Gastroesophageal sphincter (tissue), 4 donors: ENCODE measurements around the gene PTPRG. TPM values are rescaled to one million over a fixed set of nuclear protein-coding genes. Genes with fewer than 3 reads are reported as not detected.
A peak's percentile ranks its signal among the peaks of the same experiment; 100 is the strongest.
"Not testable (repeated sequence)": the region's sequence is repeated elsewhere in the genome, so short reads cannot be mapped to it uniquely, and the experiment has no call there.

Source experiments
- ATAC-seq: fragments of 150-250 bp; one replicate; pipeline ENCODE4 v1.9.1; 2016; ENCODE audit warnings: mild to moderate bottlenecking, moderate library complexity
- H3K27ac ChIP-seq, 4 donors: fragments of 200-600 bp; sonication (generic) in 3 of 4; 1 replicate in 3 of 4; 2 replicates in 1 of 4; pipeline ENCODE4 v1.5.1; 2016 to 2019
- H3K27me3 ChIP-seq: fragments of 200-600 bp; sonication (generic); one replicate; pipeline ENCODE4 v1.5.1; 2019
- H3K36me3 ChIP-seq, 2 donors: fragments of 200-600 bp; sonication (generic); one replicate each; pipeline ENCODE4 v1.5.1; 2019; ENCODE audit warnings: control low read depth in 1 of 2
- H3K4me1 ChIP-seq, 3 donors: fragments of 200-600 bp; sonication (generic); 1 replicate in 2 of 3; 2 replicates in 1 of 3; pipeline ENCODE4 v1.5.1; 2016 to 2019; ENCODE audit warnings: control low read depth in 2 of 3
- H3K4me3 ChIP-seq, 2 donors: fragments of 200-600 bp; sonication (generic); one replicate each; pipeline ENCODE4 v1.5.1; 2019; ENCODE audit warnings: mild to moderate bottlenecking in 1 of 2, moderate library complexity in 1 of 2
- H3K9me3 ChIP-seq, 3 donors: fragments of 200-600 bp; sonication (generic); one replicate each; pipeline ENCODE4 v1.5.1; 2017 to 2019; ENCODE audit warnings: control low read depth in 2 of 3
- EP300 ChIP-seq: sonication (generic); formaldehyde crosslinking; IDR thresholded peaks from one replicate; pipeline ENCODE4 v1.6.1; 2017; ENCODE audit warnings: antibody characterized with exemption, mild to moderate bottlenecking
- POLR2A ChIP-seq, 2 donors: fragments of 450-650 bp; IDR thresholded peaks; one replicate each; pipeline ENCODE4 v1.6.1; 2017; ENCODE audit warnings: antibody characterized with exemption in 2 of 2, mild to moderate bottlenecking in 2 of 2, moderate library complexity in 1 of 2
- POLR2AphosphoS5 ChIP-seq: sonication (generic); formaldehyde crosslinking; IDR thresholded peaks from one replicate; pipeline ENCODE4 v1.6.1; 2017; ENCODE audit warnings: antibody characterized with exemption
- WGBS, 2 donors: methylation state at CpG; one replicate each; pipeline ENCODE4 v1.1.5; 2018; ENCODE audit warnings: low coverage in 1 of 2; 5-methylcytosine and 5-hydroxymethylcytosine counted together
- total RNA-seq, 4 donors: library from RNA; depleted of rRNA; stranded (reverse); fragments of >200 nt; gene quantifications; one replicate each; pipeline ENCODE4 v1.1.0, GENCODE V29; 2016
- TF ChIP-seq, protein P1 (sequence below), 4 experiments: fragments of 200-600 bp in 2 of 4; fragments of 450-650 bp in 2 of 4; sonication (generic) in 1 of 4; IDR thresholded peaks; one replicate each; pipeline ENCODE4 v1.5.1; 2017 to 2019; ENCODE audit warnings: antibody characterized with exemption in 4 of 4, mild to moderate bottlenecking in 2 of 4, moderate library complexity in 2 of 4

Gene PTPRG
- total RNA-seq, 4 donors from 2014 or later: 48.7 to 81.9 (median 52.8) TPM

DNA sequence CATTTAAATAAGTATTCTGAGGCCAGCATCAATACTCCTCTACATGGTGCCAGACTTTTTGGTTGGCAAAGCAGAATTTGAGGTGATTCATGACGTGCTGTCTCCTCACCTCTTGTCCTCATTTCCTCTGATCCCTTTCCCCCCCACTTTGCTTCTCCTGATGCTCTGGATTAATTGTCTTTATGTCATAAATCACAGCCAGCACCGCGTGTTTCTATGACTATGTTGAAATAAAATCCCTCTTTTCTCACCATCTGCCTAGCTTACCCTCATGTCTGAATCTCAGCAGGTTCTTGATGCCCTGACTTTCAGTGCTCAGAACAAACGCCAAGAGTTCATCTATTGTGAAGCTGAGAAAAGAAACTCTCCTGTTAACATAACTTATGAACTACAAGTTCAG lies 19.7 kb upstream of the PTPRG start:
- WGBS, 2 donors: 30 to 39% methylated on average over 4 of the region's 4 CpGs
- no peaks in the 10 kb centered on the region for H3K36me3 ChIP-seq
- H3K27ac ChIP-seq: no peak overlapping the region
- no peaks in the 10 kb centered on the region for H3K27me3 ChIP-seq
- H3K4me3 ChIP-seq: no peak overlapping the region
- ATAC-seq: no peak
- peaks cover 0 to 7% (median 0%) of the 10 kb centered on the region in 3 donors for H3K4me1 ChIP-seq
- H3K9me3 ChIP-seq: no peaks in the 10 kb centered on the region
- TF ChIP-seq, protein P1, sequence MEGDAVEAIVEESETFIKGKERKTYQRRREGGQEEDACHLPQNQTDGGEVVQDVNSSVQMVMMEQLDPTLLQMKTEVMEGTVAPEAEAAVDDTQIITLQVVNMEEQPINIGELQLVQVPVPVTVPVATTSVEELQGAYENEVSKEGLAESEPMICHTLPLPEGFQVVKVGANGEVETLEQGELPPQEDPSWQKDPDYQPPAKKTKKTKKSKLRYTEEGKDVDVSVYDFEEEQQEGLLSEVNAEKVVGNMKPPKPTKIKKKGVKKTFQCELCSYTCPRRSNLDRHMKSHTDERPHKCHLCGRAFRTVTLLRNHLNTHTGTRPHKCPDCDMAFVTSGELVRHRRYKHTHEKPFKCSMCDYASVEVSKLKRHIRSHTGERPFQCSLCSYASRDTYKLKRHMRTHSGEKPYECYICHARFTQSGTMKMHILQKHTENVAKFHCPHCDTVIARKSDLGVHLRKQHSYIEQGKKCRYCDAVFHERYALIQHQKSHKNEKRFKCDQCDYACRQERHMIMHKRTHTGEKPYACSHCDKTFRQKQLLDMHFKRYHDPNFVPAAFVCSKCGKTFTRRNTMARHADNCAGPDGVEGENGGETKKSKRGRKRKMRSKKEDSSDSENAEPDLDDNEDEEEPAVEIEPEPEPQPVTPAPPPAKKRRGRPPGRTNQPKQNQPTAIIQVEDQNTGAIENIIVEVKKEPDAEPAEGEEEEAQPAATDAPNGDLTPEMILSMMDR (IDR thresholded peaks at IDR 0.05): no peak
- TF ChIP-seq POLR2AphosphoS5 (no peak), EP300 (no peak)

DNA sequence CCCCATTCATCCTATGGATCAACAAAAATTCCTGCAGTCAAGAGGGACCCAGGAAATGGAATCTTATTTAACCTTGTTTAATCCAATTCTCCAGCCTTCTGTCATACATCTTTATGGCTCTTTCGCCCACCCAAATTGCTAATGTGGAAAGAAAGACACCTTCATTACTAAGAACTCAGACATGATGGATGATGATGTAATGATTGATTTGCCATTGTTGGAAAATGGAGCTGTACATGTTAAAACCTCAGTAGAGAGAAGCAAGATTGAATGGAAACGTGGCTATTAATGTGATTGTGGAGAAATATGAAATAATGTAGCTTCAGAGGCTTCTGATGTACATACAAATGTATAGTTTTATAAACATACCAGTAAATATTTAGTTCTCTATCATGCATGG lies 15.7 kb upstream of the PTPRG start:
- 72 to 100% methylated on average over 1 to 2 of the region's 2 CpGs for WGBS, 2 donors
- H3K4me1 ChIP-seq: peaks cover 0 to 7% (median 0%) of the 10 kb centered on the region in 3 donors
- H3K27ac ChIP-seq: no peak overlapping the region
- ATAC-seq: no peak
- H3K36me3 ChIP-seq: no peaks in the 10 kb centered on the region
- TF ChIP-seq, protein P1 (IDR thresholded peaks at IDR 0.05): no peak
- TF ChIP-seq POLR2AphosphoS5 (no peak), POLR2A (IDR thresholded peaks at IDR 0.05) (no peak), EP300 (no peak)
- H3K9me3 ChIP-seq: no peaks in the 10 kb centered on the region
- H3K4me3 ChIP-seq: no peak overlapping the region
- no peaks in the 10 kb centered on the region for H3K27me3 ChIP-seq

DNA sequence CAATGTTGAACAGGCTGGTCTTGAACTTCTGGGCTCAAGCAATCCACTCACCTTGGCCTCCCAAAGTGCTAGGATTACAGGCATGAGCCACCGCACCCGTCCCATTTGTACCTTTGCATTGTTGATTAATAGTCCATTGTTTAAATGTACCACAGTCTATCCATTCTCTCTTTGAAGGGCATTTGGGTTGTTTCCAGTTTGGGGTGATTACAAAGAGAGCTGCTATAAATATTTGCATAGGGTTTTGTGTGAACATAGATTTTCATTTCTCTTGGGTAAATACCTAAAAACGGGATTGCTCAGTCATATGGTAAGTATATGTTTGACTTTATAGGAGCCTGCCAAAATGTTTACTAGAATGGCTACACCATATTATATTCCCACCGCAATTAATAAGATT lies 13.7 kb upstream of the PTPRG start:
- no peak overlapping the region for H3K4me3 ChIP-seq
- no peaks in the 10 kb centered on the region for H3K36me3 ChIP-seq
- H3K27ac ChIP-seq: no peak overlapping the region
- WGBS, 2 donors: 52 to 69% methylated on average over 3 to 4 of the region's 4 CpGs
- no peaks in the 10 kb centered on the region for H3K9me3 ChIP-seq
- no peak for TF ChIP-seq EP300
- TF ChIP-seq POLR2AphosphoS5: no peak
- H3K27me3 ChIP-seq: no peaks in the 10 kb centered on the region
- no peak for ATAC-seq
- H3K4me1 ChIP-seq: no peaks in the 10 kb centered on the region

DNA sequence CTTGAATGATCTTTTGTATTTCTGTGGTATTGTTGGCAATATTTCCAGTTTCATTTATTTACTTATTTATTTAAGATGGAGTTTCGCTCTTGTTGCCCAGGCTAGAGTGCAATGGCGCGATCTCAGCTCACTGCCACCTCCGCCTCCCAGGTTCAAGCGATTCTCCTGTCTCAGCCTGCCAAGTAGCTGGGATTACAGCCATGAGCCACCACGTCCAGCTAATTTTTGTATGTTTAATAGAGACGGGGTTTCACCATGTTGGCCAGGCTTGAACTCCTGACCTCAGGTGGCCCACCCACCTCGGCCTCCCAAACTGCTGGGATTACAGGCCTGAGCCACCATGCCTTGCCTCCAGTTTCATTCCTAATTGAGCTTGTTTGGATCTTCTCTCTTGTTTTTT lies 8.7 kb upstream of the PTPRG start:
- not testable (repeated sequence) for H3K9me3 ChIP-seq, H3K27ac ChIP-seq, H3K27me3 ChIP-seq, ATAC-seq, H3K4me3 ChIP-seq, H3K36me3 ChIP-seq, H3K4me1 ChIP-seq
- 87% methylated on average over 8 of the region's 8 CpGs; no CpG with 5 or more reads in 1 of the 2 donors for WGBS, 2 donors

DNA sequence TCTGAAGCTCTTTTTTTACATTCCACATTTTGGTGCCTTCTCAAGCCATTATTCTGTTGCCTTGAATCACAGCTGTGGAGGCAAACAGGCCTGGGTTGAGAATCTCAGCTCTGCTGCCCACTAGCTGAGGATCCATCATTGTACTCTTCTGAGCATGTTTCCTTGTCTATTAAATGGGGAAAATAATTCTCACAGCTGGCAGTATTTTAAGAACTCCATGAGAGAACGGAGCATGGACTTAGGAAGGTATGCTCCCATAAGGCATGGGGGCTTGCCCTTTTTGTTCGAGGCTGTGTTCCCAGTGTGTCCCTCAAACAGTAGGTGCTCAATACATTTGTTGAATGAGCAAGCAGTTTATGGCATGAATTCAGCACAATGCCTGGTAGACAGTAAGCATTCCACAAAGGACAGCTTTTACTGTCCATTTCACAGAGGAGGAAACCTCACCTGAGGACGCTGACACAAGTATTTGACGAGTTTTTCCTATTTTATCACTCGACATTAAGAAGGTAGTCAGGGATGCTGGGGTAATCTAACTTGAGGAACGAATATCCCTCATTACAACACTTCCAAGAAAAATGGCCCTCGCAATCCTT lies 2.1 kb upstream of the PTPRG start:
- no peak overlapping the region for H3K4me3 ChIP-seq
- WGBS, 2 donors: 54 to 63% methylated on average over 7 of the region's 7 CpGs

More for the DNA sequence above, 2.1 kb upstream of the PTPRG start:
- Histone ChIP-seq H3K36me3 (no peaks in the 10 kb centered on the region), H3K27ac (peak overlapping the region in 3 of 4 donors; percentile 87 to 97 (median 88)), H3K27me3 (peaks cover 6% of the 10 kb centered on the region), H3K9me3 (peaks cover 0 to 8% (median 0%) of the 10 kb centered on the region in 3 donors), H3K4me1 (peaks cover 0 to 30% (median 0%) of the 10 kb centered on the region in 3 donors)
- no peak for ATAC-seq
- TF ChIP-seq POLR2A (IDR thresholded peaks at IDR 0.05) (no peak), POLR2AphosphoS5 (no peak), EP300 (no peak)
- TF ChIP-seq, protein P1 (IDR thresholded peaks at IDR 0.05): no peak
